Measurements from ENCODE around the gene KRTCAP2.

Gene KRTCAP2

DNA sequence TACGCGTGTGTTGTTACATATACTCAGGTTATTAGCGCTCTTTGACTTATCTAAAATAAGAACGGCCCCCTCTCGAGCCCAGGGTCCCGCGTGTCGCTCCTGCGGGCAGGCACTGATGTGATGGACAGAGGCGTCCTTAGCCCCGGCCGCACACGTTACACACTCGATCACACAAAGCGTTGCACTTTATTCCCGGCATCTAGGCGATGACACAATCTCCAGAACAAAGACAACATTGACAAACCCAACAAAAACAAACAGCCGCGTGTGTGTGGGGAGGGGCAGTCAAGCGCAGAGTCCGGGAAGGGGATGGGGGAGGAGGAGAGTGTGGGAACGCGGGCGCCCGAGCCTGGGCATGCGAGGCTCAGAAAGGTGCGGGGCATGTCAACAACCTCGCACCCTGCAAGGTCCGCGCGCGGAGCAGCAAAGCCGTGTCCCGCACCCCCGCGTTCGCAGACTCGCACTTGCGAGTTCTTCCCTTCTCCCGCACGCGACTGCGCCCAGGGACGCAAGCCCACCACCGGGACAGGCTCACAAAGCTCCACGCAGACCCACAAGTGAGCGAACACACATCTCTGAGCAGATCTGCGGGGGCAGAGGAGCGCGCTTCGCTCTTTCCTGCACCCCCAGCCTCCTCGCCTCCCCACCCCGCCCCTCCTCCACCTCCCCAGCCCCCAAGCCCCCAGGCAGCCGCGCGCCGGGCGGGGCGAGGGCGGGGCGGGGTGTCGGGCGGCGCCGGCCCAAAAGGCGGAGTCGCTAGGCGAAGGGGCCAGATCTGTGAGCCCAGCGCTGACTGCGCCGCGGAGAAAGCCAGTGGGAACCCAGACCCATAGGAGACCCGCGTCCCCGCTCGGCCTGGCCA lies 45.8 kb downstream of the KRTCAP2 start, which contains the start of gene EFNA1:
TSS of gene EFNA1 (plus strand) at position 772 of the 862 bp plus-strand sequence. CDS start 102 bp downstream, outside the sequence.
- no peak for TF ChIP-seq CTCF (IDR thresholded peaks at IDR 0.05)

GRCh38 chr1:155126556-155127104 lies 46.5 kb downstream of the KRTCAP2 start:
- no peak for TF ChIP-seq CTCF (IDR thresholded peaks at IDR 0.05)

GRCh38 chr1:155125946-155126555 lies 47.1 kb downstream of the KRTCAP2 start:
- no peak for TF ChIP-seq CTCF (IDR thresholded peaks at IDR 0.05)

DNA sequence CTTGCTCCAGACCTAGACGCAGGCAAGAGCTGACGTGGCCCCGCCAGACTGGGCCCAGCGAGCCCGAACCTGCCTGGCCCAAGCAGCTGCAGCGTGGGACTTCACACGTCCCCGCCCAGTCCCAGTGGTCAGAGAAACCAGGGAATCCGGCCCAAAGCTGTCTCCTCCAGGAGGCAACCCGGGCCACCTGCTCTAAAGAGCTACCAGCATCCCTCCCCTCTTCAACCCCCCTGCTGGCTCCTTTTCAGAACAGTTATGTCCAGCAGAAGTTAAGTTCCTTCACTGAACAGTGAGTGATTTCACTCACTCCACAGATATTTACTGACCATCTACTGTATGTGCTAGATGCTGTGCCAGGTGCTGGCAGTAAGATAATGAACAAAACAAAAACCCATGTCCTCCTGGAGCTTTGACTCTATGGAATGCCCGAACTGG lies 47.6 kb downstream of the KRTCAP2 start:
- TF ChIP-seq CTCF (IDR thresholded peaks at IDR 0.05), result no peak

- no peak for TF ChIP-seq CTCF (IDR thresholded peaks at IDR 0.05)
Observed at GRCh38 chr1:155124503-155125463, 48.3 kb downstream of the KRTCAP2 start.

DNA sequence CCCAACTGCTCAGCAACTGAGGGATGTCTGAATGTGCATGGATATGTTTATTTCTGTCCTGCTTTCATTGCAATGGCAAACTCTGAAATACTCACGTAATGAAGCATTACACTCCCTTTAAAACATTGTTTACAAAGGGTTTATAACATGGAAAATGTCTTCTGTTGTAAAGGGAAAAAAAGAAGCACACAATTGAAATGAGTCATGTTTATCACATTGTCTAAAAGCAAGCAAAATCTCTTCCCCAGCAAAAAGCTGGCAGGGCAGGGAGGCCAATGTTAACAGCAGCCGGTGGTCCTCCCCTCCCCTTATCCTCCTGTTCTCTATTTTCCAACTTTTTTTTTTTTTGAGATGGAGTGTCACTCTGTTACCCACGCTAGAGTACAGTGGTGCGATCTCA lies 49.3 kb downstream of the KRTCAP2 start:
- TF ChIP-seq CTCF (IDR thresholded peaks at IDR 0.05), result no peak

GRCh38 chr1:155122308-155122707 lies 50.8 kb downstream of the KRTCAP2 start:
- TF ChIP-seq CTCF (IDR thresholded peaks at IDR 0.05), result no peak

Data from LNCAP (cell line).